Activated effector memory CD4-positive, alpha-beta T cell treated with Interleukin-2 at 50 U/mL for 16 hours (primary cell): ENCODE measurements around the gene MOB3A.

Source experiments
- DNase-seq: peaks from one replicate; pipeline ENCODE4 v3.0.0-alpha.2; 2020

The MOB3A gene

DNA sequence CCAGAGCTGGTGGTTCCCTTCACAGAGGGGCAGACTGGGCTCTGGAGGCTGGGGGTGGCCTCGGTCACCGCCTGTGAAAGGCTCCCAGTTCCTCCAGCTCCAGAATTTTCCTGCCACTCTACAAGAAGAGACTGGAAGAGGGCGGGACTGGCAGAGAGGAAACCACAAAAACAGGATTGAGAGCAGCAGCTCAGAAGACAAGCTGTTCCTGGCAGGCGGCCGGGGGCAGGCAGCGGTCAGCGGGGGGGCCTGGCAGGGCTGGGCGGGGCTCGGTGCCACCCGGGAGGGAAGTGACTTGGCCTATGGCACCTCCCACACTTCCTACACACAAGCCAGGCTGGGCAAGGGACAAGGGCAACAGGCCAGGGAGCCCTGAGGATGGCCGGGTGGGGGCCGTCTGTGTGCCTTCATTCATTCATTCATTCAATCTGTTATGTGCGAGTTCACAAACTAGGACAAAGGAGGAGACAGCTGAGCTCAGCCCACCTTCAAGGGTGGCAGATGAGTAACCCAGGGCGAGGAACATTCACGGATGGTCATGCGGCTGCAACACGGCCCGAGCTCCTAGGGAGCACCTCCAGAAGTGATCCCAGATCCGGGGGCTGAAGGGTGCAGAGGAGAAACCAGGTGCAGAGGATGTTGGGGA, 63.7 kb downstream of the MOB3A start:
- DNase-seq: peak; percentile 42

DNA sequence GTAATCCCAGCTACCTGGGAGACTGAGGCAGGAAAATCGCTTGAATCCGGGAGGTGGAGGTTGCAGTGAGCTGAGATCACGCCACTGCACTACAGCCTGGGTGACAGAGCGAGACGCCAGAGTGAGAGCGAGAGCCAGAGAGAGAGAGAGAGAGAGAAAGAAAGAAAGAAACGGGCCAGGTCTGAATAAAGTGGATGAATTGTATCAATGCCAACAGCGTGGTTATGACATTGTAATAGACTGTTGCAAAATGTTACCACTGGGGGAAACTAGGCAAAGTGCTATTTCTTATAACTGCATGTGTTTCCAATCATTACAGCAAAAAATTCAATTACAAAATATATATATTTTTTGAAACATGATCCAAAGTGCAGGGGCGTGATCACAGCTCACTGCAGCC, 68.8 kb downstream of the MOB3A start:
- no peak for DNase-seq

DNA sequence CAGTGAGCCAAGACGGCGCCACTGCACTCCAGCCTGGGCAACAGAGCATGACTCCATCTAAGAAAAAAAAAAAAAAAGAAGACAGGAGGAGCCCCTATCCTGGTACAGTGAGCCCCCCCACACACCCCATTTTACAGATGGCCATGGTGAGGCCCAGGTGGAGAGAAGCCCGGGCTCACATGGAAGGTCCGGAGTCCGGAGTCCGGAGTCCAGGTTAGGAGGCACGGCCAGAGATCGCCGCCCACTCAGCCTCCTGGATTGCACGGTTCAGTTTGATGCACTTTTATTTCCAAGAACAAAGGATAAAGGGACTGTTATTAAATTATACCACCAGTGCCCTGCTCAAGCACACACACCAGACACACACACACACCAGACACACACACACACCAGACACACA, 69.4 kb downstream of the MOB3A start:
- no peak for DNase-seq

DNA sequence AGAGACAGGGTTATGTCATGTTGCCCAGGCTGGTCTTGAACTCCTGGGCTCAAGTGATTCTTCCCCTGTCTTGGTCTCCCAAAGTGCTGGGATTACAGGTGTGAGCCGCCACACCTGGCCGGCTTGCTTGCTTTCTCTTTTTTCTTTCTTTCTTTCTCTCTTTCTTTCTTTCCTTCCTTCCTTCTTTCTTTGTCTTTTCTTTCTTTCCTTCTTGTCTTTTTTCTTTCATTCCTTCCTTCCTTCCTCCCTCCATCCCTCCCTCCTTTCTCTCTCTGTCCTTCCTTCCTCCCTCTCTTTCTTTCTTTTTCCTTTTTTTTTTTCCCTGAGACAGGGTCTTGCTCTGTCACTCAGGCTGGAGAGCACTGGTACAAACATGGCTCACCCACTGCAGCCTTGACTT, 73.8 kb downstream of the MOB3A start:
- no peak for DNase-seq

DNA sequence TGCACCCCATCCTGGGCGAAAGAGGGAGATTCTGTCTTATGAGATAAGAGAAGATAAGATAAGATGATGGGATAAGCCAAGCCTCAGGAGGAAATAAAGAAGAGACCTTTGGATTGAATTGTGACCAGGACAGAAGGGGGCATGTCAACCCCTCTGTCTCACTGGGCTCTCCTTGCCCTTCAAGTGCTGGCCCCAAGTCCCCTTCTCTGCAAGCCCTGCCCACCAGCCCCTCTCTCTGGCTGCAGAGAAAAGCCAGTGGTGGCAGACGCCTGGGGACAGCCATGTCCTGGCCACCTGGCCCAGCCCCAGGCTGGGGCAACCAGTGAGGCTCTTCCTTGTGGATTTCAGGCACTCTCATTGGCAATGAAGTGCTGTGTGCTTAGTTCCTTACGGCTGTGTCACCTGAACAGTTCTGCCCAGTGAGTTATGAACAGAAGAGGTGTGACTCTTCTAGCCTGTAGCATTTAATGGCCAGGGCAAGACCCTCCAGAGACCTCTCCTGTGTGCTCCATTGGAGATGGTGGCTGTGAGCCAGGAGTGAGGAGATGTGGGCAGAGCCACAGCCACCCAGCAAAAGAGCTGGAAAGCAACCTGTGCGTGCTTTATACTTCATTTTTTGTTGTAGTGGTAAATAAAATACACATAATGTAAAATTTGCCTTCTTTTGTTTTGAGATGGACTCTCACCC, 74.5 kb downstream of the MOB3A start:
- no peak for DNase-seq
